Hepatocyte (in vitro differentiated cells): ENCODE measurements around the gene MTERF4. TPM values are rescaled to one million over a fixed set of nuclear protein-coding genes. Genes with fewer than 3 reads are reported as not detected.

Experiments
- DNase-seq: peaks from one replicate; pipeline ENCODE4 v3.0.0-alpha.2; 2016; ENCODE audit warnings: low spot score
- H2AFZ ChIP-seq: fragments of 200-600 bp; sonication (generic); 2 replicates; pipeline ENCODE4 v1.6.0; 2016; ENCODE audit warnings: antibody characterized with exemption, mild to moderate bottlenecking
- H3K27ac ChIP-seq: fragments of 200-600 bp; sonication (generic); 2 replicates; pipeline ENCODE4 v1.5.1; 2016; ENCODE audit warnings: mild to moderate bottlenecking
- H3K27me3 ChIP-seq: fragments of 200-600 bp; sonication (generic); 2 replicates; pipeline ENCODE4 v1.6.1; 2016
- H3K36me3 ChIP-seq: fragments of 200-600 bp; sonication (generic); replicated peaks from 2 replicates; pipeline ENCODE4 v1.5.1; 2016; ENCODE audit warnings: low read depth; ENCODE audit not compliant: insufficient read depth
- H3K4me1 ChIP-seq: fragments of 200-600 bp; sonication (generic); 2 replicates; pipeline ENCODE4 v1.5.1; 2016; ENCODE audit warnings: mild to moderate bottlenecking, moderate library complexity; ENCODE audit not compliant: insufficient read depth
- H3K4me2 ChIP-seq: fragments of 200-600 bp; sonication (generic); 2 replicates; pipeline ENCODE4 v1.6.0; 2016
- H3K4me3 ChIP-seq: fragments of 200-600 bp; sonication (generic); 2 replicates; pipeline ENCODE4 v1.5.1; 2016; ENCODE audit warnings: mild to moderate bottlenecking
- H3K79me2 ChIP-seq: fragments of 200-600 bp; sonication (generic); 2 replicates; pipeline ENCODE4 v1.6.0; 2017; ENCODE audit warnings: mild to moderate bottlenecking
- H3K9me2 ChIP-seq: fragments of 200-600 bp; sonication (generic); replicated peaks from 2 replicates; pipeline ENCODE4 v1.6.0; 2017; ENCODE audit warnings: mild to moderate bottlenecking; ENCODE audit not compliant: insufficient read depth
- H3K9me3 ChIP-seq: fragments of 200-600 bp; sonication (generic); 2 replicates; pipeline ENCODE4 v1.5.1; 2016; ENCODE audit warnings: low read depth, mild to moderate bottlenecking
- H4K20me1 ChIP-seq: fragments of 200-600 bp; sonication (generic); 2 replicates; pipeline ENCODE4 v1.6.0; 2016; ENCODE audit warnings: mild to moderate bottlenecking; ENCODE audit not compliant: insufficient read depth, poor library complexity, severe bottlenecking
- EZH2 ChIP-seq: fragments of 200-600 bp; sonication (generic); IDR thresholded peaks from 2 replicates; pipeline ENCODE4 v1.6.1; 2016; ENCODE audit warnings: antibody characterized with exemption, mild to moderate bottlenecking, borderline replicate concordance
- EZH2phosphoT487 ChIP-seq: fragments of 200-600 bp; sonication (generic); IDR thresholded peaks from one replicate; pipeline ENCODE4 v1.6.1; 2018; ENCODE audit warnings: antibody characterized with exemption, mild to moderate bottlenecking, low read depth, moderate library complexity; ENCODE audit not compliant: unreplicated experiment, severe bottlenecking
- WGBS: methylation state at CpG from one replicate; pipeline ENCODE4 v1.1.6; 2016; ENCODE audit warnings: low lambda C conversion rate; ENCODE audit errors: missing lambda C conversion rate; 5-methylcytosine and 5-hydroxymethylcytosine counted together
- polyA plus RNA-seq: library from polyadenylated mRNA; unstranded; fragments of >200 nt; fragmentation: Nextera tagmentation; extraction: Ambion mirVana; gene quantifications from 2 replicates; pipeline ENCODE4 v1.2.1, GENCODE V29; 2016
- total RNA-seq: library from RNA; depleted of rRNA; stranded (reverse); fragments of >200 nt; gene quantifications from 2 replicates; pipeline ENCODE4 v1.2.3, GENCODE V29; 2014
- TF ChIP-seq, protein P1 (sequence below): fragments of 200-600 bp; sonication (generic); IDR thresholded peaks from 2 replicates; pipeline ENCODE4 v1.5.1; 2016; ENCODE audit warnings: antibody characterized with exemption, mild to moderate bottlenecking; ENCODE audit not compliant: poor library complexity

MTERF4 gene
- total and polyA plus RNA-seq, 2 experiments from 2014 or later, result 20.3 to 39.4 TPM

DNA sequence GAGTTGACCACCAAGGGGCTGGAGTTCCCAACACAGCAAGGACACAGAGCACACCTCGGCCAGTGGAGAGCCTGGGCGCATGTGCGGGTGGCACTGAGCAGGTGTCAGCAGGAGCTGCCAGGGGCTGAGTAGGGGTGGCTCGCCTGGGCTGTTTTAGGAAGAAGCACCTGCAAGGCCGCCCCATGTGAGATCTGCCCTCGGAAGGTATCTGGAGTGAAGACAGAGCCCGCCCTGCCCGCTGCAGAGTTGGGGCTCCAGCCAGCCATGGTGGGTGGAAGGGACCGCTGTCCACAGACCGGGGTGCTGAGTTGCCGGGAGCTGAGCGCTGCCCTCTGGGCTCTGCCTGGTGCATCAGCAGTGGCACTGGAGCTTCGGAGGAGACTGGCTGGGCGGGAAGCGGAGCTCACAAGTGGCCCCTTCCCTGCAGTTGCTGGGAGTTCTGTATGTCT is 35.2 kb downstream of the MTERF4 start:
- 70% methylated on average over 15 of the region's 15 CpGs for WGBS
- Histone ChIP-seq H2AFZ (no peak overlapping the region), H3K27me3 (no peaks in the 10 kb centered on the region), H3K27ac (no peak overlapping the region), H3K4me2 (no peak overlapping the region), H3K36me3 (no peaks in the 10 kb centered on the region), H3K4me1 (no peaks in the 10 kb centered on the region), H3K9me3 (no peaks in the 10 kb centered on the region), H3K79me2 (no peaks in the 10 kb centered on the region), H4K20me1 (no peaks in the 10 kb centered on the region), H3K9me2 (no peaks in the 10 kb centered on the region), H3K4me3 (no peak overlapping the region)
- DNase-seq, result no peak
- TF ChIP-seq EZH2phosphoT487, result no peak
- no peak for TF ChIP-seq EZH2
- TF ChIP-seq, protein P1, sequence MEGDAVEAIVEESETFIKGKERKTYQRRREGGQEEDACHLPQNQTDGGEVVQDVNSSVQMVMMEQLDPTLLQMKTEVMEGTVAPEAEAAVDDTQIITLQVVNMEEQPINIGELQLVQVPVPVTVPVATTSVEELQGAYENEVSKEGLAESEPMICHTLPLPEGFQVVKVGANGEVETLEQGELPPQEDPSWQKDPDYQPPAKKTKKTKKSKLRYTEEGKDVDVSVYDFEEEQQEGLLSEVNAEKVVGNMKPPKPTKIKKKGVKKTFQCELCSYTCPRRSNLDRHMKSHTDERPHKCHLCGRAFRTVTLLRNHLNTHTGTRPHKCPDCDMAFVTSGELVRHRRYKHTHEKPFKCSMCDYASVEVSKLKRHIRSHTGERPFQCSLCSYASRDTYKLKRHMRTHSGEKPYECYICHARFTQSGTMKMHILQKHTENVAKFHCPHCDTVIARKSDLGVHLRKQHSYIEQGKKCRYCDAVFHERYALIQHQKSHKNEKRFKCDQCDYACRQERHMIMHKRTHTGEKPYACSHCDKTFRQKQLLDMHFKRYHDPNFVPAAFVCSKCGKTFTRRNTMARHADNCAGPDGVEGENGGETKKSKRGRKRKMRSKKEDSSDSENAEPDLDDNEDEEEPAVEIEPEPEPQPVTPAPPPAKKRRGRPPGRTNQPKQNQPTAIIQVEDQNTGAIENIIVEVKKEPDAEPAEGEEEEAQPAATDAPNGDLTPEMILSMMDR, result no peak

DNA sequence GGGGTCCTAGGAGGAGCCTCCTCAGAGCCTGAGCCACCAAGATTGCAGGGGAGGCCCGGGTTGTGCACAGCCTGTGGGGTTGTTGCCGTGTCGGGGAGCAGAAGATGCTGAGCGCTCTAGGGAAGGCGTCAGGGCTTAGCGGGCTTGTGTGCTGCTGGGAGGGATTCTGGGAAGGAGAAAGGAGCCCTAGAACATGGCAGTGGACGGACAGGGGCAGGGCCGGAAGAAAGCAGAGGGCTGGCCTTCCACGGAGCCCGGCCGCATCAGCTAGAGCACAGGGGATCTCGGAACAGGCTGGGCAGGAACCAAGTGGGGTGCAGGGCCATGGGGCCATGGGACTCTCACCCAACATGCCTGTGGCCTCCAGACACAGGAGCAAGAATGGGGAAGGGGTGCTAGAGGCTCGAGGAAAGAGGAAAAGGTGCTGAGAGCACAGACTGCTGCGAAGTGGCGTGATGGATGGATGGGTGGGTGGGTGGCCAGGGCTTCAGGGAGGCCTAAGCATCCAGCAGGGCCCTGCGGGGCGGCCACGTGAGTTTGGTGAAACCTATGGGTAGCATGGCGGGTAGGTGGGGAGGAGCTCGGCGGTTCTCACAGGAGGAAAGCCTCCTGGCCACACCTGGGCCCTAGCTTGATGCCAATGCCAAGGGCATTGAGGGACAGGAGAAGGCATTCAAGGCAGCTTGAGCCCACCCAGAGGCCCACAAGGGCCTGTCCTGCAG is 35.8 kb downstream of the MTERF4 start:
- Histone ChIP-seq H3K36me3 (no peaks in the 10 kb centered on the region), H3K9me2 (no peaks in the 10 kb centered on the region), H3K4me1 (no peaks in the 10 kb centered on the region), H3K27me3 (no peaks in the 10 kb centered on the region), H3K4me3 (no peak overlapping the region), H3K9me3 (no peaks in the 10 kb centered on the region), H4K20me1 (no peaks in the 10 kb centered on the region), H3K79me2 (no peaks in the 10 kb centered on the region), H3K4me2 (no peak overlapping the region), H2AFZ (no peak overlapping the region), H3K27ac (no peak overlapping the region)
- 91% methylated on average over 21 of the region's 21 CpGs for WGBS
- no peak for DNase-seq
- TF ChIP-seq EZH2 (no peak), EZH2phosphoT487 (no peak)
- TF ChIP-seq, protein P1, result no peak

DNA sequence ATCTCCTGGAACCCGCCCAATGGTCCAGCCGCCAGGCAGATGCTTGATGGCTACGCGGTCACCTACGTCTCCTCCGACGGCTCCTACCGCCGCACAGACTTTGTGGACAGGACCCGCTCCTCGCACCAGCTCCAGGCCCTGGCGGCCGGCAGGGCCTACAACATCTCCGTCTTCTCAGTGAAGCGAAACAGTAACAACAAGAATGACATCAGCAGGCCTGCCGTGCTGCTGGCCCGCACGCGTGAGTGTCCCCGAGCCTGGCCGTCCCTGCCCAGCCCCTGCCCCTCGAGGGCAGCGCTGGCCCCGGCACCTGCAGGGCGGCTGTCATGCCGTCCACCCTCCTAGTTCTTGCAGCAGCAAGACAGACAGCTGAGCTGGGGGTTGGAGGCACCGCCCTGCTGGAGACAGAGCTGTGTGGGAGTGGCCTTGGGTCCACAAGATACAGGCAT is 36.7 kb downstream of the MTERF4 start:
- Histone ChIP-seq H3K9me3 (no peaks in the 10 kb centered on the region), H3K4me3 (no peak overlapping the region), H3K4me1 (no peaks in the 10 kb centered on the region), H4K20me1 (no peaks in the 10 kb centered on the region), H3K79me2 (no peaks in the 10 kb centered on the region), H3K9me2 (no peaks in the 10 kb centered on the region), H3K36me3 (no peaks in the 10 kb centered on the region), H3K4me2 (no peak overlapping the region), H3K27me3 (no peaks in the 10 kb centered on the region), H2AFZ (no peak overlapping the region), H3K27ac (no peak overlapping the region)
- no peak for DNase-seq
- 91% methylated on average over 27 of the region's 27 CpGs for WGBS
- TF ChIP-seq, protein P1, result no peak
- TF ChIP-seq EZH2 (no peak), EZH2phosphoT487 (no peak)
